HCT116 (cell line): ENCODE data around the gene AP1B1. TPM values are rescaled to one million over a fixed set of nuclear protein-coding genes. Genes with fewer than 3 reads are reported as not detected.

Source experiments
- ATAC-seq: fragments of 200-7000 bp; cut with Tn5 transposase; 2 replicates; pipeline ENCODE4 v1.9.1; 2020; ENCODE audit warnings: mild to moderate bottlenecking, moderate library complexity
- BruUV-seq: library from RNA; stranded (reverse); fragments of 400-500 nt; replicated peaks from 2 replicates; lab custom pipeline; 2021; lab: Mats Ljungman, UMichigan
- CTCF ChIA-PET: fragments of 300-600 bp; sonication (Branson Sonifier 250); formaldehyde crosslinking; loops from one replicate; lab custom pipeline; 2021; ENCODE audit warnings: antibody characterized with exemption; lab: Charles Lee
- POLR2A ChIA-PET: fragments of 300-600, 350-600 bp; sonication (Branson Sonifier 250); formaldehyde crosslinking; loops from one replicate; lab custom pipeline; 2021; ENCODE audit warnings: antibody characterized with exemption; lab: Charles Lee
- RAD21 ChIA-PET, 2 experiments: fragments of 300-600 bp; sonication (Branson Sonifier 250); formaldehyde crosslinking; loops; one replicate each; lab custom pipeline; 2023; ENCODE audit warnings: low total read pairs in 2 of 2; ENCODE audit not compliant: uncharacterized antibody in 2 of 2, unreplicated experiment in 2 of 2, low non-redundant PET in 1 of 2; lab: Charles Lee
- DNase-seq: peaks from one replicate; pipeline ENCODE4 v3.0.0-alpha.2; 2010; ENCODE audit warnings: low read depth, low spot score
- H2AFZ ChIP-seq: fragments of 200-600 bp; shearing (Covaris generic), sonication (generic); 2 replicates; pipeline ENCODE4 v1.6.1; 2017; ENCODE audit warnings: low read depth, mixed run types, mixed read lengths, antibody characterized with exemption, low read length; ENCODE audit not compliant: poor library complexity, severe bottlenecking
- H3K27ac ChIP-seq: 2 replicates; pipeline ENCODE4 v1.5.1; 2012; ENCODE audit warnings: low read depth, low read length
- H3K27me3 ChIP-seq: fragments of 200-600 bp; sonication (generic); 2 replicates; pipeline ENCODE4 v1.6.1; 2016; ENCODE audit warnings: mixed run types, low read length, mixed read lengths; ENCODE audit not compliant: insufficient read depth
- H3K36me3 ChIP-seq, 2 experiments: fragments of 200-500 bp in 1 of 2; fragments of 200-600 bp in 1 of 2; sonication (Bioruptor generic) in 1 of 2; sonication (generic) in 1 of 2; 2 replicates each; pipeline versions ENCODE4 v1.5.1 to v1.6.1; 2014 to 2016; ENCODE audit warnings: low read length in 2 of 2, inconsistent platforms in 1 of 2, mixed read lengths in 1 of 2, mixed run types in 1 of 2; ENCODE audit not compliant: insufficient read depth in 2 of 2, control insufficient read depth in 1 of 2
- H3K4me1 ChIP-seq, 2 experiments: fragments of 200-600 bp in 1 of 2; sonication (generic) in 1 of 2; 2 replicates each; pipeline versions ENCODE4 v1.5.1 to v1.6.1; 2012 to 2017; ENCODE audit warnings: low read length in 2 of 2, inconsistent platforms in 1 of 2, mild to moderate bottlenecking in 1 of 2, mixed read lengths in 1 of 2, mixed run types in 1 of 2, moderate library complexity in 1 of 2; ENCODE audit not compliant: insufficient read depth in 2 of 2, control insufficient read depth in 1 of 2
- H3K4me2 ChIP-seq: fragments of 200-600 bp; sonication (generic); 2 replicates; pipeline ENCODE4 v1.6.1; 2017; ENCODE audit warnings: mixed run types, low read length, mixed read lengths
- H3K4me3 ChIP-seq, 2 experiments: fragments of 200-600 bp in 1 of 2; sonication (generic) in 1 of 2; replicated peaks in 1 of 2; 2 replicates each; pipeline ENCODE4 v1.5.1; 2011 to 2016; ENCODE audit warnings: low read length in 2 of 2, control low read depth in 1 of 2, low read depth in 1 of 2, mild to moderate bottlenecking in 1 of 2, mixed read lengths in 1 of 2, mixed run types in 1 of 2
- H3K79me2 ChIP-seq: fragments of 200-600 bp; sonication (generic); 2 replicates; pipeline ENCODE4 v1.6.1; 2017; ENCODE audit warnings: mild to moderate bottlenecking, mixed run types, low read length, moderate library complexity, mixed read lengths; ENCODE audit not compliant: insufficient read depth
- H3K9ac ChIP-seq: fragments of 200-600 bp; sonication (generic); 2 replicates; pipeline ENCODE4 v1.6.1; 2016; ENCODE audit warnings: low read length, mixed read lengths
- H3K9me2 ChIP-seq: fragments of 200-600 bp; sonication (generic), shearing (Covaris generic); 2 replicates; pipeline ENCODE4 v1.6.1; 2017; ENCODE audit warnings: mixed run types, mild to moderate bottlenecking, moderate library complexity; ENCODE audit not compliant: insufficient read depth
- H3K9me3 ChIP-seq, 2 experiments: fragments of 200-500 bp in 1 of 2; fragments of 200-600 bp in 1 of 2; sonication (Bioruptor generic) in 1 of 2; sonication (generic) in 1 of 2; 2 replicates each; pipeline ENCODE4 v1.6.1; 2014 to 2017; ENCODE audit warnings: low read length in 2 of 2, mixed read lengths in 2 of 2, inconsistent platforms in 1 of 2, low read depth in 1 of 2, mild to moderate bottlenecking in 1 of 2, mixed run types in 1 of 2, moderate library complexity in 1 of 2; ENCODE audit not compliant: control insufficient read depth in 1 of 2, insufficient read depth in 1 of 2
- H4K20me1 ChIP-seq: fragments of 200-600 bp; sonication (generic), shearing (Covaris generic); 2 replicates; pipeline ENCODE4 v1.6.1; 2017; ENCODE audit warnings: mixed run types, mild to moderate bottlenecking, moderate library complexity; ENCODE audit not compliant: insufficient read depth
- CBX3 ChIP-seq: IDR thresholded peaks from 2 replicates; pipeline ENCODE4 v1.6.1; 2012; ENCODE audit warnings: low read depth
- CTCF ChIP-seq, 3 experiments: fragments of 200-600 bp in 1 of 3; sonication (generic) in 1 of 3; IDR thresholded peaks in 2 of 3; conservative IDR thresholded peaks in 1 of 3; 2 replicates each; pipeline ENCODE4 v1.5.1; 2012 to 2017; ENCODE audit warnings: low read depth in 2 of 3, low read length in 2 of 3, antibody characterized with exemption in 1 of 3, borderline replicate concordance in 1 of 3, control low read depth in 1 of 3, mild to moderate bottlenecking in 1 of 3, mixed read lengths in 1 of 3, mixed run types in 1 of 3, moderate library complexity in 1 of 3; ENCODE audit not compliant: insufficient read depth in 1 of 3
- EGR1 ChIP-seq: IDR thresholded peaks from 2 replicates; pipeline ENCODE4 v1.6.1; 2012; ENCODE audit warnings: low read depth
- EZH2 ChIP-seq: fragments of 200-600 bp; sonication (generic); IDR thresholded peaks from 2 replicates; pipeline ENCODE4 v1.6.1; 2017; ENCODE audit warnings: antibody characterized with exemption, mixed run types
- FOSL1 ChIP-seq: IDR thresholded peaks from 2 replicates; pipeline ENCODE4 v1.6.1; 2012; ENCODE audit warnings: low read depth
- JUND ChIP-seq: IDR thresholded peaks from 2 replicates; pipeline ENCODE4 v1.6.1; 2012
- POLR2A ChIP-seq: IDR thresholded peaks from 2 replicates; pipeline ENCODE4 v1.7.0; 2011; ENCODE audit warnings: borderline replicate concordance; ENCODE audit not compliant: insufficient read depth, insufficient read length; ENCODE audit errors: extremely low read depth
- POLR2AphosphoS5 ChIP-seq: IDR thresholded peaks from 2 replicates; pipeline ENCODE4 v1.6.1; 2011; ENCODE audit warnings: mild to moderate bottlenecking, low read depth, low read length, moderate library complexity
- RAD21 ChIP-seq: IDR thresholded peaks from 2 replicates; pipeline ENCODE4 v1.6.1; 2012; ENCODE audit warnings: low read depth, mild to moderate bottlenecking
- SP1 ChIP-seq: IDR thresholded peaks from 2 replicates; pipeline ENCODE4 v1.6.1; 2012; ENCODE audit warnings: low read depth
- TCF7L2 ChIP-seq: IDR thresholded peaks from 2 replicates; pipeline ENCODE4 v1.7.0; 2011; ENCODE audit warnings: borderline replicate concordance, inconsistent platforms; ENCODE audit not compliant: insufficient read depth, insufficient read length; ENCODE audit errors: extremely low read depth
- ZNF274 ChIP-seq: fragments of 200-500 bp; sonication (Bioruptor generic); IDR thresholded peaks from 2 replicates; pipeline ENCODE4 v1.6.1; 2014; ENCODE audit warnings: mild to moderate bottlenecking, low read depth, low read length, inconsistent platforms
- intact Hi-C: fragments of 100-400 bp; cut with micrococcal nuclease; formaldehyde crosslinking; loops from 2 replicates; pipeline ENCODE4 v1.10.0; 2022
- total RNA-seq: library from RNA; stranded (reverse); gene quantifications from one replicate; pipeline ENCODE4 v1.2.1, GENCODE V29; 2021; ENCODE audit not compliant: unreplicated experiment

AP1B1 gene
- total RNA-seq, 1 experiment from 2014 or later: 60.4 TPM

GRCh38 chr22:29391546-29391945 is 3.2 kb upstream of the AP1B1 start:
- ChIA-PET CTCF (no interaction called here), POLR2A (no interaction called here), RAD21 (no interaction called here)
- no peaks in the 10 kb centered on the region for H3K9me3 ChIP-seq
- H3K4me3 ChIP-seq: no peak overlapping the region
- no peaks in the 10 kb centered on the region for H4K20me1 ChIP-seq
- H3K4me2 ChIP-seq: no peak overlapping the region
- intact Hi-C loops: loop anchor here (10.0 kb wide), 1 partner anchor 233 kb away; no protein-coding TSS in a partner anchor
- peaks cover 17% of the 10 kb centered on the region for H3K79me2 ChIP-seq
- no peaks in the 10 kb centered on the region; a peak in 1 of 4 replicates for H3K36me3 ChIP-seq
- ATAC-seq: no peak
- no peaks in the 10 kb centered on the region for H3K27me3 ChIP-seq
- peak overlapping the region; percentile 54 for H2AFZ ChIP-seq
- H3K9me2 ChIP-seq: no peaks in the 10 kb centered on the region
- no peak overlapping the region for H3K27ac ChIP-seq
- no peak overlapping the region for H3K9ac ChIP-seq
- no peak for DNase-seq
- peaks cover 11 to 38% of the 10 kb centered on the region in 2 experiments for H3K4me1 ChIP-seq
- TF ChIP-seq RAD21 (no peak), POLR2AphosphoS5 (no peak), ZNF274 (no peak), TCF7L2 (no peak), FOSL1 (no peak), CTCF (IDR thresholded peaks at IDR 0.05 in 2 of 3, conservative IDR thresholded peaks at IDR 0.05 in 1 of 3; ENCODE audit: borderline replicate concordance in 1 of 3, insufficient read depth in 1 of 3, low read depth in 2 of 3, low read length in 2 of 3) (no peak), CBX3 (no peak), EZH2 (no peak), EGR1 (no peak), JUND (no peak), SP1 (no peak), POLR2A (no peak)
- no TSS peak for BruUV-seq
